CD4-positive, CD25-positive, alpha-beta regulatory T cell (primary cell): Measurements from ENCODE around the gene AMBRA1. TPM values are rescaled to one million over a fixed set of nuclear protein-coding genes. Genes with fewer than 3 reads are reported as not detected.
A peak's percentile ranks its signal among the peaks of the same experiment; 100 is the strongest.

ENCODE experiments used
- ATAC-seq, 2 donors: fragments of 150-1000 bp; cut with Tn5 transposase; one replicate each; pipeline ENCODE4 v1.10.0; 2021; ENCODE audit warnings: low read depth in 2 of 2, moderate number of reproducible peaks in 2 of 2, moderate library complexity in 1 of 2
- DNase-seq, 3 donors: peaks; one replicate each; pipeline versions ENCODE4 v3.0.0 to v3.0.0-alpha.2; 2012 to 2022; ENCODE audit warnings: mixed read lengths in 1 of 3
- H3K27ac ChIP-seq: one replicate; pipeline ENCODE4 v1.7.0; 2013; ENCODE audit warnings: mild to moderate bottlenecking, low read length; ENCODE audit not compliant: insufficient read depth, poor library complexity, severe bottlenecking
- H3K27me3 ChIP-seq: one replicate; pipeline ENCODE4 v1.7.0; 2013; ENCODE audit warnings: low read length; ENCODE audit not compliant: control insufficient read depth, insufficient read depth
- H3K36me3 ChIP-seq: one replicate; pipeline ENCODE4 v1.7.0; 2013; ENCODE audit warnings: mild to moderate bottlenecking, low read length, moderate library complexity; ENCODE audit not compliant: control insufficient read depth, insufficient read depth
- H3K4me1 ChIP-seq: 2 replicates; pipeline ENCODE4 v1.7.0; 2013; ENCODE audit warnings: mild to moderate bottlenecking, low read length; ENCODE audit not compliant: insufficient read depth, control insufficient read depth, poor library complexity, severe bottlenecking
- H3K4me3 ChIP-seq: one replicate; pipeline ENCODE4 v1.7.0; 2013; ENCODE audit warnings: low read depth, mild to moderate bottlenecking, low read length, moderate library complexity
- H3K9me3 ChIP-seq, 2 experiments: 1 replicate in 1 of 2; 2 replicates in 1 of 2; pipeline ENCODE4 v1.7.0; 2013; ENCODE audit warnings: low read length in 2 of 2, mild to moderate bottlenecking in 1 of 2, moderate library complexity in 1 of 2; ENCODE audit not compliant: control insufficient read depth in 2 of 2
- H3K27ac Mint-ChIP-seq, 3 donors: one replicate each; pipeline ENCODE4 v1.8.0; 2020 to 2022; ENCODE audit warnings: mild to moderate bottlenecking in 3 of 3, mixed read lengths in 3 of 3, moderate library complexity in 2 of 3
- H3K27me3 Mint-ChIP-seq: one replicate; pipeline ENCODE4 v1.8.0; 2022; ENCODE audit warnings: mild to moderate bottlenecking, mixed read lengths
- H3K36me3 Mint-ChIP-seq: one replicate; pipeline ENCODE4 v1.8.0; 2020; ENCODE audit warnings: mixed read lengths
- H3K4me1 Mint-ChIP-seq, 4 donors: one replicate each; pipeline ENCODE4 v1.8.0; 2020 to 2022; ENCODE audit warnings: mixed read lengths in 4 of 4, mild to moderate bottlenecking in 1 of 4
- H3K4me3 Mint-ChIP-seq, 4 donors: one replicate each; pipeline ENCODE4 v1.8.0; 2020 to 2022; ENCODE audit warnings: mild to moderate bottlenecking in 4 of 4, mixed read lengths in 4 of 4, moderate library complexity in 3 of 4
- H3K9me3 Mint-ChIP-seq, 7 donors: one replicate each; pipeline ENCODE4 v1.8.0; 2020 to 2022; ENCODE audit warnings: mixed read lengths in 7 of 7, mild to moderate bottlenecking in 3 of 7, moderate library complexity in 2 of 7
- polyA plus RNA-seq, 4 donors: library from polyadenylated mRNA; unstranded; fragments of 300-500 nt; fragmentation: Illumina TruSeq; gene quantifications; one replicate each; pipeline ENCODE4 v1.2.3, GENCODE V29; 2021
- total RNA-seq: library from RNA; stranded (reverse); gene quantifications from one replicate; pipeline ENCODE4 v1.2.3, GENCODE V29; 2022

Gene AMBRA1
- total and polyA plus RNA-seq, 5 donors from 2014 or later: 8.2 to 61.0 (median 12.3) TPM

- Mint-ChIP-seq H3K27ac (peak overlapping the region in 2 of 3 donors; percentile 37 to 83), H3K4me1 (peaks cover 13 to 27% (median 16%) of the 10 kb centered on the region in 4 donors), H3K4me3 (no peak overlapping the region), H3K9me3 (no peaks in the 10 kb centered on the region), H3K36me3 (peaks cover 25% of the 10 kb centered on the region), H3K27me3 (no peaks in the 10 kb centered on the region)
- Histone ChIP-seq H3K4me3 (no peak overlapping the region), H3K27ac (no peak overlapping the region), H3K27me3 (no peaks in the 10 kb centered on the region), H3K9me3 (no peaks in the 10 kb centered on the region), H3K36me3 (peaks cover 18% of the 10 kb centered on the region), H3K4me1 (no peaks in the 10 kb centered on the region)
- DNase-seq (no peak), ATAC-seq (no peak)
Measured at GRCh38 chr11:46484101-46484500, 109.7 kb downstream of the AMBRA1 start.

DNA sequence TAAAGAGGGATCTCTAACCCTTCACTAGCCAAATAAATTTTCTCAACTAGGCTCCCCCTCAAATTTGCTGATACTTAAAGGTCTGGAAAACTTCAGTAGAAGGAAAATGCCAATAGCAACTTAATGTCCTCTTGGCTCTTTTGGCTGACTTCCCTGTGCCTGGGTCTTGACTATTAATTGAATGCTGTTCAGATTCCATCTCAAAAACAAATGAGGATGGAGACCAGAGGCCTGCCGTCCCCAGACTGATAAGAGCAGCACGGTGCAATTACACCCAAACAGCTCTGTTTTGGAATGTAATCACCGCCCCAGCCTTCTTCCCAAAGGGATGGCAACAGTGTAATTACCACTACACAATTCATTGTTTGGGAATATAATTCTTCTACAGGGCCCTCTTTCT lies 112.9 kb downstream of the AMBRA1 start:
- Histone ChIP-seq H3K9me3 (no peaks in the 10 kb centered on the region), H3K4me1 (no peaks in the 10 kb centered on the region), H3K27ac (no peak overlapping the region), H3K36me3 (peaks cover 16% of the 10 kb centered on the region), H3K4me3 (no peak overlapping the region), H3K27me3 (no peaks in the 10 kb centered on the region)
- Mint-ChIP-seq H3K36me3 (peaks cover 25% of the 10 kb centered on the region), H3K27me3 (no peaks in the 10 kb centered on the region), H3K9me3 (no peaks in the 10 kb centered on the region), H3K4me3 (no peak overlapping the region), H3K27ac (peak overlapping the region in 2 of 3 donors; percentile 14 to 62), H3K4me1 (peaks cover 17 to 24% (median 22%) of the 10 kb centered on the region in 4 donors)
- ATAC-seq (no peak), DNase-seq (no peak)

DNA sequence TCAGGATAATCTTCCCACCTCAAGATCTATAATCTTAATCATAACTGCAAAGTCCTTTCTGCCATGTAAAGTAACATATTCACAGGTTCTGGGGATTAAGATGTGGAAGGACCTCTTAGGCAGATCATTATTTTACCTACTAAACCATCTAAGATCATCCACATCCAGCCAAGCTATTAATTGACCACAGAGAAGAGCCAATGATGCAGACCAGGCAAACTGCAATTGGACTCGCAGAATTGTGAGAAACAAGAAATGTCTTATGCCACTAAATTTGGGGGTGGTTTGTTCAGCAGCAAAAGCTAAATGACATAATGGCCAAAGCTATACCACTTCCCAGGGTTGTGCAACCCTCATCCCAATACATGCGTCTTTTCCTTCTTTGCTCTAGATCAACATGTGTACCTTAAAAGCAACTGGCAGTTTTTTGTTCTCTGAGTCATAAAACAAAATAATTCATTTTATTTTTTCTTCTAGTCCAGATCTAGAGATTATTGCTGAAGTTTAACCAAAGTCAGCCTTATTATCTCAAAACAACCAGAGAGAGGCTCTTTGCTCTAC lies 113.6 kb downstream of the AMBRA1 start:
- DNase-seq (no peak), ATAC-seq (no peak)
- Mint-ChIP-seq H3K9me3 (no peaks in the 10 kb centered on the region), H3K27me3 (no peaks in the 10 kb centered on the region), H3K4me1 (peaks cover 19 to 30% (median 22%) of the 10 kb centered on the region in 4 donors), H3K4me3 (no peak overlapping the region), H3K36me3 (peaks cover 25% of the 10 kb centered on the region), H3K27ac (peak overlapping the region in 2 of 3 donors; percentile 6 to 62)
- H3K9me3 ChIP-seq: no peaks in the 10 kb centered on the region
- no peaks in the 10 kb centered on the region for H3K27me3 ChIP-seq
- peaks cover 15% of the 10 kb centered on the region for H3K36me3 ChIP-seq
- H3K4me1 ChIP-seq: no peaks in the 10 kb centered on the region
- H3K27ac ChIP-seq: no peak overlapping the region
- no peak overlapping the region for H3K4me3 ChIP-seq

GRCh38 chr11:46479601-46480000 lies 114.2 kb downstream of the AMBRA1 start:
- Histone ChIP-seq H3K27ac (no peak overlapping the region), H3K27me3 (no peaks in the 10 kb centered on the region), H3K9me3 (no peaks in the 10 kb centered on the region), H3K36me3 (peaks cover 13% of the 10 kb centered on the region), H3K4me1 (no peaks in the 10 kb centered on the region), H3K4me3 (no peak overlapping the region)
- ATAC-seq (no peak), DNase-seq (no peak)
- Mint-ChIP-seq H3K4me3 (no peak overlapping the region), H3K27me3 (no peaks in the 10 kb centered on the region), H3K36me3 (peaks cover 25% of the 10 kb centered on the region), H3K4me1 (peaks cover 18 to 33% (median 24%) of the 10 kb centered on the region in 4 donors), H3K27ac (peak overlapping the region in 1 of 3 donors; percentile 4), H3K9me3 (no peaks in the 10 kb centered on the region)

GRCh38 chr11:46478196-46478595 lies 115.6 kb downstream of the AMBRA1 start:
- peaks cover 13 to 33% (median 22%) of the 10 kb centered on the region in 4 donors for H3K4me1 Mint-ChIP-seq
- no peak for ATAC-seq
- no peak overlapping the region for H3K4me3 Mint-ChIP-seq
- no peak overlapping the region for H3K4me3 ChIP-seq
- no peak for DNase-seq
- H3K36me3 ChIP-seq: peaks cover 8% of the 10 kb centered on the region
- H3K27me3 Mint-ChIP-seq: no peaks in the 10 kb centered on the region
- H3K4me1 ChIP-seq: no peaks in the 10 kb centered on the region
- H3K27me3 ChIP-seq: no peaks in the 10 kb centered on the region
- H3K9me3 ChIP-seq: no peaks in the 10 kb centered on the region
- H3K27ac Mint-ChIP-seq: no peak overlapping the region
- no peaks in the 10 kb centered on the region for H3K9me3 Mint-ChIP-seq
- no peak overlapping the region for H3K27ac ChIP-seq
- peaks cover 13% of the 10 kb centered on the region for H3K36me3 Mint-ChIP-seq

DNA sequence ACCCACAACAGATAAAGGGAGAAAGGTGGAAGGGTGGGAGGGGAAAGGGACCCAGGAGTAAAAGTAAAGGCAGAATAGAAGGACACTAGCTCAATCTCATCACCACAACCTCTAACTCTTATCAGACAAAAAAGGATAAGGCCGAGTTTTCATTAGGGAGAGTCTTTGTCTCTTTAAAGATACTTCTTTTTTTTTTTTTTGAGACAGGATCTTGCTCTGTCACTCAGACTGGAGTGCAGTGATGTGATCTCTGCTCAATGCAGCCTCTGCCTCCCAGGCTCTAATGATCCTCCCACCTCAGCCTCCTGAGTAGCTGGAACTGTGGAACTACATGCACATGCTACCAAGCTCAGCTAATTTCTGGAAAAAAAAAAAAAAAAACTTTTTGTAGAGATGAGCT lies 116.7 kb downstream of the AMBRA1 start:
- Histone ChIP-seq H3K27ac (no peak overlapping the region), H3K36me3 (peaks cover 6% of the 10 kb centered on the region), H3K9me3 (no peaks in the 10 kb centered on the region), H3K27me3 (no peaks in the 10 kb centered on the region), H3K4me1 (no peaks in the 10 kb centered on the region), H3K4me3 (no peak overlapping the region)
- no peak for ATAC-seq
- Mint-ChIP-seq H3K9me3 (no peaks in the 10 kb centered on the region), H3K4me3 (no peak overlapping the region), H3K4me1 (peaks cover 13 to 34% (median 26%) of the 10 kb centered on the region in 4 donors), H3K36me3 (peaks cover 7% of the 10 kb centered on the region), H3K27me3 (no peaks in the 10 kb centered on the region), H3K27ac (peak overlapping the region in 1 of 3 donors; percentile 15)
- DNase-seq: no peak

DNA sequence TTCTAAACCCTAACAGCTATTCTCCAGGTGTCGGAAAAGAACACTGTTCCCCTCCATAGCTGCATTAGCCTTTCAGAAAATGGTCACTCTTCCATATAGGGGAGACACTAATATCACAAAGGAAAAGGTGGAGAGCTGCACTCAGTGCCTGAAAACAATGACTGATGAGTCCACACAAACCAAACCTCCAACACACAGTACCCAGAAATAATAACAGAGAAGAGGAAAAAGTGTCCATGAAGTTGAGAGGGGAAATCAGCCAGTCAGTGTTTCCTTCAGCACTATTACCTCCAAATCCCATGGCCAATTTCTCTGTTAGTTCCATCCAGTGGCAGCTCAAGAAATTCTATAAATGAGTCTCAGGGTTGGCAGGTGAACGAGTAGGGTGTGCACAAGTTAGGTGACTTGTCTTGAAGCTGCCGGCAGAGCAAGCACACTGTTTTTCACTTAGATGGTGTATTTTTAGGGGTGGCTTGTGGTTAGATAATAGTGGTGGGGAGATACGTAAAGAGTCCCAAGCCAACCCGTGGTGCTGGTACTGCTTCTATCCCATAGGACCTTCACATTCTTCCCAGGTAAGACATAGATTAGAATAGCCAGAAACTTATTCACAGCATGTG lies 117.8 kb downstream of the AMBRA1 start:
- ATAC-seq: no peak
- no peaks in the 10 kb centered on the region for H3K27me3 ChIP-seq
- H3K27ac Mint-ChIP-seq: peak overlapping the region in 1 of 3 donors; percentile 7
- H3K9me3 ChIP-seq: no peaks in the 10 kb centered on the region
- H3K4me1 ChIP-seq: no peaks in the 10 kb centered on the region
- peaks cover 3% of the 10 kb centered on the region for H3K36me3 ChIP-seq
- no peak overlapping the region for H3K4me3 ChIP-seq
- H3K9me3 Mint-ChIP-seq: no peaks in the 10 kb centered on the region
- no peak overlapping the region for H3K4me3 Mint-ChIP-seq
- H3K36me3 Mint-ChIP-seq: peaks cover 9% of the 10 kb centered on the region
- no peaks in the 10 kb centered on the region for H3K27me3 Mint-ChIP-seq
- no peak overlapping the region for H3K27ac ChIP-seq
- no peak for DNase-seq
- peaks cover 13 to 33% (median 26%) of the 10 kb centered on the region in 4 donors for H3K4me1 Mint-ChIP-seq
